HepG2 (cell line): ENCODE results near the gene DAG1. TPM values are rescaled to one million over a fixed set of nuclear protein-coding genes. Genes with fewer than 3 reads are reported as not detected.

ENCODE experiments used
- ATAC-seq: fragments of 200-7000 bp; cut with Tn5 transposase; 3 replicates; pipeline ENCODE4 v1.9.1; 2020; ENCODE audit warnings: mild to moderate bottlenecking, moderate library complexity
- BruUV-seq: library from RNA; stranded (reverse); fragments of 400-500 nt; replicated peaks from 2 replicates; lab custom pipeline; 2021; lab: Mats Ljungman, UMichigan
- CTCF ChIA-PET: fragments of 300-600 bp; formaldehyde crosslinking; extraction: SDS; loops from one replicate; lab custom pipeline; 2021; ENCODE audit warnings: low total read pairs, inconsistent platforms, low intra/inter-chr PET ratio; lab: Yijun Ruan, JAX
- POLR2A ChIA-PET: fragments of 350-600 bp; sonication (Branson Sonifier 250); formaldehyde crosslinking; loops from one replicate; lab custom pipeline; 2020; ENCODE audit warnings: antibody characterized with exemption, inconsistent platforms; lab: Yijun Ruan, JAX
- DNase-seq: peaks from one replicate; pipeline ENCODE4 v3.0.0-alpha.2; 2015; ENCODE audit warnings: low spot score
- FAIRE-seq: peaks from 3 replicates; lab custom pipeline; 2011; peaks lifted over from hg19 to GRCh38; lab: Jason Lieb, UNC
- H2AFZ ChIP-seq: one replicate; pipeline ENCODE4 v1.6.1; 2011; ENCODE audit warnings: low read length, inconsistent platforms
- H3K27ac ChIP-seq: fragments of 300-600 bp; 3 replicates; pipeline ENCODE4 v1.8.0; 2011; ENCODE audit warnings: mixed run types, mild to moderate bottlenecking, mixed read lengths, low read length, inconsistent platforms; ENCODE audit not compliant: insufficient read depth; ENCODE audit errors: extremely low read length
- H3K27me3 ChIP-seq, 2 experiments: fragments of 200-600 bp in 1 of 2; 2 replicates in 1 of 2; 3 replicates in 1 of 2; pipeline versions ENCODE4 v1.6.0 to v1.8.0; 2011; ENCODE audit warnings: low read length in 2 of 2, mild to moderate bottlenecking in 2 of 2, moderate library complexity in 2 of 2, inconsistent platforms in 1 of 2; ENCODE audit not compliant: insufficient read depth in 2 of 2, control insufficient read depth in 1 of 2
- H3K36me3 ChIP-seq, 2 experiments: fragments of 200-600 bp in 1 of 2; replicated peaks in 1 of 2; 2 replicates in 1 of 2; 3 replicates in 1 of 2; pipeline versions ENCODE4 v1.5.1 to v1.8.0; 2011; ENCODE audit warnings: low read length in 2 of 2, inconsistent platforms in 1 of 2; ENCODE audit not compliant: insufficient read depth in 2 of 2, control insufficient read depth in 1 of 2
- H3K4me1 ChIP-seq: 2 replicates; pipeline ENCODE4 v1.5.1; 2012; ENCODE audit warnings: low read length, inconsistent platforms; ENCODE audit not compliant: insufficient read depth
- H3K4me2 ChIP-seq: 2 replicates; pipeline ENCODE4 v1.6.0; 2011; ENCODE audit warnings: low read depth, low read length, inconsistent platforms
- H3K4me3 ChIP-seq, 3 experiments: fragments of 200-600 bp in 1 of 3; sonication (generic), shearing (Covaris generic) in 1 of 3; replicated peaks in 1 of 3; 2 replicates each; pipeline ENCODE4 v1.5.1; 2011 to 2016; ENCODE audit warnings: low read length in 3 of 3, inconsistent platforms in 2 of 3, low read depth in 2 of 3, mild to moderate bottlenecking in 2 of 3, control low read depth in 1 of 3, mixed read lengths in 1 of 3; ENCODE audit not compliant: insufficient read depth in 1 of 3
- H3K79me2 ChIP-seq: one replicate; pipeline ENCODE4 v1.6.1; 2011; ENCODE audit warnings: low read length, inconsistent platforms; ENCODE audit not compliant: insufficient read depth
- H3K9ac ChIP-seq: 2 replicates; pipeline ENCODE4 v1.6.0; 2011; ENCODE audit warnings: mild to moderate bottlenecking, low read depth, low read length, inconsistent platforms; ENCODE audit not compliant: insufficient read depth
- H3K9me3 ChIP-seq: 2 replicates; pipeline ENCODE4 v1.5.1; 2012; ENCODE audit warnings: mild to moderate bottlenecking, low read length
- H4K20me1 ChIP-seq: 2 replicates; pipeline ENCODE4 v1.6.0; 2011; ENCODE audit warnings: inconsistent platforms, mild to moderate bottlenecking, low read length, moderate library complexity; ENCODE audit not compliant: insufficient read depth
- SP5 ChIP-seq: IDR thresholded peaks from 2 replicates; pipeline ENCODE4 v1.6.1; 2016; ENCODE audit warnings: low read depth, borderline replicate concordance
- ZNF232 ChIP-seq: sonication (generic); formaldehyde crosslinking; IDR thresholded peaks from 2 replicates; pipeline ENCODE4 v1.4.0; 2020; ENCODE audit warnings: missing genetic modification reagents, borderline replicate concordance
- ZNF318 ChIP-seq: sonication (generic); formaldehyde crosslinking; IDR thresholded peaks from 2 replicates; pipeline ENCODE4 v1.4.0; 2020; ENCODE audit warnings: mild to moderate bottlenecking, missing genetic modification reagents
- in situ Hi-C: cut with HindIII; loops from 2 replicates; pipeline ENCODE4 v1.10.0; 2017; ENCODE audit warnings: low pct_unique_long_range_greater_than_20kb; ENCODE audit not compliant: extremely low pct_ligation_motif_present
- intact Hi-C: fragments of 100-400 bp; cut with micrococcal nuclease; formaldehyde crosslinking; loops from one replicate; pipeline ENCODE4 v1.10.0; 2022; ENCODE audit not compliant: unreplicated experiment
- polyA plus RNA-seq, 8 experiments: library from polyadenylated mRNA; depleted of rRNA in 3 of 8; stranded (reverse) in 7 of 8; unstranded in 1 of 8; fragments of >200 nt; fragmentation: Illumina TruSeq in 4 of 8; extraction: Trizol in 4 of 8; gene quantifications; 2 replicates each; pipeline versions ENCODE4 v1.2.1 to v1.2.3, GENCODE V29; 2011 to 2016; ENCODE audit warnings: low read depth in 4 of 8, missing spikeins in 1 of 8, mixed read lengths in 1 of 8; ENCODE audit not compliant: insufficient read depth in 1 of 8
- total RNA-seq, 5 experiments: library from RNA; depleted of rRNA; stranded (reverse); fragments of >200 nt; fragmentation: Illumina TruSeq; extraction: Trizol; gene quantifications; 2 replicates each; pipeline ENCODE4 v1.2.3, GENCODE V29; 2016; ENCODE audit warnings: low read depth in 1 of 5

Gene DAG1
- total and polyA plus RNA-seq, 2 of the 13 experiments (the other 11 are each of a cell fraction or from before 2014, with no cell fraction given), result 47.3 to 50.4 TPM

GRCh38 chr3:49552087-49552486 is 82.0 kb downstream of the DAG1 start:
- Histone ChIP-seq H3K9me3 (no peaks in the 10 kb centered on the region), H3K9ac (no peak overlapping the region), H3K4me2 (peak overlapping the region; percentile 16; the same call in 1 of the 2 replicates), H2AFZ (no peak overlapping the region), H3K4me1 (peaks cover 48% of the 10 kb centered on the region), H3K4me3 (no peak overlapping the region), H4K20me1 (no peaks in the 10 kb centered on the region), H3K27me3 (peaks cover 0 to 19% of the 10 kb centered on the region in 2 experiments; a peak in 2 of 5 replicates), H3K79me2 (peaks cover 3% of the 10 kb centered on the region), H3K36me3 (no peaks in the 10 kb centered on the region), H3K27ac (no peak overlapping the region)
- in situ Hi-C loops, result no loop called here
- ATAC-seq (no peak), FAIRE-seq (no peak), DNase-seq (no peak)
- ChIA-PET POLR2A (interaction anchor here (1.1 to 5.9 kb wide), 2 partner anchors 12 to 18 kb away, joined by 4 to 53 read pairs; no protein-coding TSS in a partner anchor), CTCF (no interaction called here)
- TF ChIP-seq ZNF318 (CRISPR knock-in tag) (no peak), ZNF232 (CRISPR knock-in tag) (no peak), SP5 (CRISPR knock-in tag) (no peak)
- intact Hi-C loops, result no loop called here
- BruUV-seq, result no TSS peak
